WI38 (cell line): ENCODE data around the gene DPP10.

ENCODE experiments used
- H3K4me3 ChIP-seq: 2 replicates; pipeline ENCODE4 v1.5.1; 2011; ENCODE audit warnings: low read depth, mild to moderate bottlenecking, control low read depth, low read length
- CTCF ChIP-seq: IDR thresholded peaks from 2 replicates; pipeline ENCODE4 v1.5.1; 2012; ENCODE audit warnings: low read depth, mild to moderate bottlenecking, control low read depth, low read length

The DPP10 gene

GRCh38 chr2:115842306-115842705 is 1399.9 kb downstream of the DPP10 start:
- TF ChIP-seq CTCF = no peak
- no peak overlapping the region for H3K4me3 ChIP-seq

- H3K4me3 ChIP-seq = no peak overlapping the region
- TF ChIP-seq CTCF = no peak
Measured at GRCh38 chr2:115848192-115848591, 1405.8 kb downstream of the DPP10 start.

- no peak overlapping the region for H3K4me3 ChIP-seq
- no peak for TF ChIP-seq CTCF
Measured at GRCh38 chr2:115867024-115867423, 1424.6 kb downstream of the DPP10 start.

- no peak for TF ChIP-seq CTCF
- no peak overlapping the region for H3K4me3 ChIP-seq
Measured at GRCh38 chr2:115874427-115874826, 1432.0 kb downstream of the DPP10 start.

GRCh38 chr2:115880558-115880957 is 1438.1 kb downstream of the DPP10 start:
- no peak overlapping the region for H3K4me3 ChIP-seq
- TF ChIP-seq CTCF = no peak

- TF ChIP-seq CTCF = no peak
- no peak overlapping the region for H3K4me3 ChIP-seq
Measured at GRCh38 chr2:115887209-115887776, 1444.9 kb downstream of the DPP10 start.
